MG63 (cell line): ENCODE results near the gene THRB. TPM values are rescaled to one million over a fixed set of nuclear protein-coding genes. Genes with fewer than 3 reads are reported as not detected.
A peak's percentile ranks its signal among the peaks of the same experiment; 100 is the strongest.

ENCODE experiments used
- DNase-seq: peaks from one replicate; pipeline ENCODE4 v3.0.0-alpha.2; 2020
- H3K27me3 ChIP-seq: fragments of 250-450 bp; sonication (Bioruptor Pico); 2 replicates; pipeline ENCODE4 v1.5.1; 2020; ENCODE audit warnings: mild to moderate bottlenecking, moderate library complexity
- H3K36me3 ChIP-seq: fragments of 250-450 bp; sonication (Bioruptor Pico); 2 replicates; pipeline ENCODE4 v1.5.1; 2020; ENCODE audit warnings: mild to moderate bottlenecking, moderate library complexity
- H3K4me3 ChIP-seq: fragments of 250-450 bp; sonication (Bioruptor Pico); 2 replicates; pipeline ENCODE4 v1.5.1; 2020; ENCODE audit warnings: mild to moderate bottlenecking, moderate library complexity
- H3K9me3 ChIP-seq: fragments of 250-450 bp; sonication (Bioruptor Pico); 2 replicates; pipeline ENCODE4 v1.5.1; 2020; ENCODE audit warnings: mild to moderate bottlenecking, moderate library complexity
- total RNA-seq: library from RNA; depleted of rRNA; stranded (reverse); fragments of >200 nt; shearing (Covaris generic); gene quantifications from 2 replicates; pipeline ENCODE4 v1.2.3, GENCODE V29; 2014; ENCODE audit warnings: low replicate concordance

THRB gene
- total RNA-seq, 1 experiment from 2014 or later = not detected

GRCh38 chr3:24272875-24273274 lies 221.8 kb downstream of the THRB start:
- DNase-seq = no peak
- no peaks in the 10 kb centered on the region for H3K9me3 ChIP-seq

GRCh38 chr3:24272408-24272807 lies 222.2 kb downstream of the THRB start:
- Histone ChIP-seq H3K36me3 (no peaks in the 10 kb centered on the region), H3K4me3 (no peak overlapping the region), H3K9me3 (no peaks in the 10 kb centered on the region), H3K27me3 (no peaks in the 10 kb centered on the region)
- no peak for DNase-seq

More at GRCh38 chr3:24272875-24273274, 221.8 kb downstream of the THRB start:
- H3K4me3 ChIP-seq = no peak overlapping the region
- no peaks in the 10 kb centered on the region for H3K36me3 ChIP-seq
- H3K27me3 ChIP-seq = no peaks in the 10 kb centered on the region

DNA sequence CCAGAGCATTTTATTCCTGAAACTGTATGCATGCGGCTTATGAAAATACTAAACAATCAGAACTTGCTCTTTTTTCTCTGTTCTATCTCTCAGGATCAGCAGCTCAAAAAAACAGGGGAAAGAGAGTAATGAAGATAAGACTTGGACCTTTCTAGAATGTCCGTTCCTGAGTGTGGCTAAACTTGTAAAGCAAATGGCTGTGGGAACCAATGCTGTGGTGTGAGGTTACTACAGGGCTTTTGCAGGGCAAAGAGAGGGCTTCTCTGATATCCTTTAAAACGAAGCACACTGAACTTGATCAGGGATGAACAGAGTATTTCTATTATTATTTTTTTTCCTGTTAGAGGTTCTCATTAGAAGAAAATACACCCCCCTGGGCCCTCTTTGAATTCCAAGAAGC lies 223.4 kb downstream of the THRB start:
- no peak for DNase-seq
- Histone ChIP-seq H3K9me3 (no peaks in the 10 kb centered on the region), H3K36me3 (no peaks in the 10 kb centered on the region), H3K27me3 (no peaks in the 10 kb centered on the region), H3K4me3 (no peak overlapping the region)

- no peaks in the 10 kb centered on the region for H3K36me3 ChIP-seq
- H3K9me3 ChIP-seq = no peaks in the 10 kb centered on the region
- DNase-seq = no peak
- H3K27me3 ChIP-seq = no peaks in the 10 kb centered on the region
- H3K4me3 ChIP-seq = no peak overlapping the region
Measured at GRCh38 chr3:24270744-24271143, 223.9 kb downstream of the THRB start.

DNA sequence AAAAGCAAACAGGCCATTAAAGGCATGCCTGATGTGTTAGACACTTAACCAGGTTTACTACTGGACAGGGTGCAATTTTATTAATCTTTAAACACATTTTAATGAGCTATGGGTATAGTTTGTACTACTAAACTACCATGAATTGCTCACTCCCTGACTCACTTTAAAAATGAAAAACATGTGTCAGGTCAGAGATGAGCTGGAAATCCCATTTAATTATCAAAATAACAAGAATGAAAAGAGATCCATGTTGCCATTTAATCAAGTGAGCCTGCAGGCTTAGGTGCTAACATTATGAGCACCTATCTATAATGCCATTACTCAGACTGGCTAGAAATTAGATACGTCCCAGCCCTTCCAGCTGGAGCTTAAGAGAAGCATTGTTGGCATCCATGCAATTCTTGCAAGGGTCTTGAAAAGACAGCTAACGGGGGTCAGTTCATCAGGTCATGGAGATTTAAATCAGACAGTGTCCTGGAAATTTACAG lies 224.4 kb downstream of the THRB start:
- Histone ChIP-seq H3K36me3 (no peaks in the 10 kb centered on the region), H3K4me3 (no peak overlapping the region), H3K9me3 (no peaks in the 10 kb centered on the region), H3K27me3 (no peaks in the 10 kb centered on the region)
- DNase-seq = no peak

DNA sequence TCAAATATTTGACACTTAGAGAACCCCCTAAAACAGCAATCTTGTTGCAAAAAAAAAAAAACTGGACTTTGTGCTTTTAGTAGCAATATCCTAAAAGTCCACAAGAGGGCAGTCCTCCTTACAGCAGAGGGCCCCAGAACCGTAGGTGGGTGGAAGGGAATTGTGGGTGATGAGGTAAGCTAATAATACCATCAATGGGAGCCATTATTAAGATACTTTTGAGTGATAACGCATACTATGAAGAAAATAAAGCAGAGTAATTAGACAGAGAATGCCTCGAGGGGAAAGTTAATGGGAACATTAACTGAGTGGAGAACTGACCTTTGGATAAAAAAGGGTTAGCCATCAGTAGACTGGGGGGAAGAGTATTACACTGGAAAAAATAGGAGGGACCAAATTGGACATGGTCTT lies 229.9 kb downstream of the THRB start:
- no peaks in the 10 kb centered on the region for H3K9me3 ChIP-seq
- H3K36me3 ChIP-seq = no peaks in the 10 kb centered on the region
- no peak overlapping the region for H3K4me3 ChIP-seq
- H3K27me3 ChIP-seq = no peaks in the 10 kb centered on the region
- DNase-seq = no peak

DNA sequence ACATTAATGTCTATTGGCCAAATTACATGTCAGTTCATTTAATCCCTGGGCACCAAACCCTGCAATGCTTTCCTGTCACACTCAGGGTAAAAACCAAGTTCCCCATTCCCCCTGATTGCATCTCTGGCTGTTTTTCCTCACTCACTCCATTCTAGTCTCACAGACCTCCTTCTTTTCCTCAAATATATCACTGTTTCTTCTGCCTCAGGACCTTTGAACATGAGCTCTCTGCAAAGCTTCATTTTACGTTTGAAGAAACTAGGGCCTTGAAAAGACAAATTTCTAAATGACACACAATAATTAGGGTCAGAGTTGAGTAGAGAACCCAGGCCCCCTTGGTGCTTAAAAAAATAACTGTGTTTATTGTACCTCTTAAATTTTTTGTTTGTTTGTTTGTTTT lies 230.6 kb downstream of the THRB start:
- Histone ChIP-seq H3K9me3 (no peaks in the 10 kb centered on the region), H3K4me3 (no peak overlapping the region), H3K27me3 (no peaks in the 10 kb centered on the region), H3K36me3 (no peaks in the 10 kb centered on the region)
- no peak for DNase-seq

DNA sequence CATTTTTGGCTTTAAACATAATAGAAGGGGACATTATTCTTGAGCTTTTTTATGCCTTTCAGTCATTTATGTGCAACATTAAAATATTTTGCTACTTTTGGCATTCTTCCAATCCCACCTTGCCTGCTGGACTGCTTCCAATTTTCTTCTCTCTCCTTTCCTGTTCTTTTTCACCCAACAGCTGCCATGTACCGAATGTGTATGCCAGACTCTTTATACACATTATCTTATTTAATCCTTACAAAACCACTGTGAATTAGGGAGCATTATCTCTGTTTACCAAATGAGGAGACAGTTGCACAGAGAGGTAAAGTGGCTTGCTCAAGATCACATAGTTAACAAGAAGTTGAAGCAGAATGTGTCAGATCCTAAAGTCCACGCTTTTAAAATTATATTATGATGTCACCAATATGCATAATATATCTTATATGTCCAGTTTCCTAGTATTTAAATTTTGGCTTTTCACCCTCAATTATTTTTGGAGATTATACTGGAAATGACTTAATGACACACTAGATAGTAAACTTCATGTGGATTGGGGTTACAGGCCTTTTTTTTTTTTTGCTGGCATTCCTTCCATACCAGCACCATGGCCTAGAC lies 231.5 kb downstream of the THRB start:
- H3K9me3 ChIP-seq = no peaks in the 10 kb centered on the region
- H3K4me3 ChIP-seq = no peak overlapping the region
- H3K27me3 ChIP-seq = no peaks in the 10 kb centered on the region
- no peaks in the 10 kb centered on the region for H3K36me3 ChIP-seq
- DNase-seq = no peak

DNA sequence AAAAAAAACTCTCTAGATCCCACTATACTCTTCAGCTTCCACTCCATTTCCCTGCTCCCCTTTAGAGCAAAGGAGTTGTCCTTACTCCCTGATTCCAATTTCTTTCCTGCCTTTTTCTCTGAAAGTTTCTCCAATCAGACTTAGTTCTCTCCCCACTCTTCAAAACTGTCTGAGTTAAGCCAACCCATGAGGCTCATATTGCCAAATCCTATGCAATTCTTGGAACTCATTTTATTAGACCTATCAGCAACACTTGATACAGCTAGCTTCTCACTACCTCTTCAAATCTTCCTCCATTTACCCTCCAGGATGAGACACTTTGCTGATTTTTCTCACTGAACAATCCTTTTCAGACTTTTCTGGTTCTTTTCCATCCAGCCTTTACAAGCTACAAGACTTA lies 233.1 kb downstream of the THRB start:
- Histone ChIP-seq H3K9me3 (no peaks in the 10 kb centered on the region), H3K4me3 (no peak overlapping the region), H3K27me3 (no peaks in the 10 kb centered on the region), H3K36me3 (no peaks in the 10 kb centered on the region)
- no peak for DNase-seq

DNA sequence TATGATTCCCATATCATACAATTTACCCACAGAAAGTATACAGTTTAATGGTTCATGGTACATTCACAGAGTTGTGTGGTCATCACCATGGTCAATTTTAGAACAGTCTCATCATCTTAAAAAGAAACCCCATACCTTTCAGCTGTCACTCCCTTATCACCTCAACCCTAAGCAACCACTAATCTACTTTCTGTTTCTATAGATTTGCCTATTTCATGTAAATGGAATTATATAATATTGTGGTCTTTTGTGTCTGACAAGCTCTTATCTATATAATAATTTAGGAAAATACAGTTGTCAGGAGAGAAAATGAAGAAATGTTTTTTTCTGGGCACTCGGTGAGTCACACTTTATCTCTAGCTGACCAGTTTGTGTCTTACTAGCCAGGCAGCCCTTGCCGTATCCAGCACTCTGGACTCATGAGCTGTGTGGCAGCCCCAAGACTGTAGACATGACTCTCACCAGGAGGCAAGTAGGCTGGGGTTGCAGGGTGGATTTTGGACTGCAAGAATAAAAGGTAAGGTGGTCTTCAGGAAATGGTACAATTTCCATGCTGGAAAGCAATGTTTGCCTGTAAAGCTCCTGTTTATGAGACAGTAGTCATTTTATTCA lies 234.6 kb downstream of the THRB start:
- H3K9me3 ChIP-seq = no peaks in the 10 kb centered on the region
- H3K27me3 ChIP-seq = no peaks in the 10 kb centered on the region
- peak; percentile 17 for DNase-seq
- no peaks in the 10 kb centered on the region for H3K36me3 ChIP-seq
- no peak overlapping the region for H3K4me3 ChIP-seq

GRCh38 chr3:24258727-24259600 lies 235.7 kb downstream of the THRB start:
- Histone ChIP-seq H3K4me3 (no peak overlapping the region), H3K27me3 (no peaks in the 10 kb centered on the region), H3K36me3 (no peaks in the 10 kb centered on the region), H3K9me3 (no peaks in the 10 kb centered on the region)
- DNase-seq = no peak

DNA sequence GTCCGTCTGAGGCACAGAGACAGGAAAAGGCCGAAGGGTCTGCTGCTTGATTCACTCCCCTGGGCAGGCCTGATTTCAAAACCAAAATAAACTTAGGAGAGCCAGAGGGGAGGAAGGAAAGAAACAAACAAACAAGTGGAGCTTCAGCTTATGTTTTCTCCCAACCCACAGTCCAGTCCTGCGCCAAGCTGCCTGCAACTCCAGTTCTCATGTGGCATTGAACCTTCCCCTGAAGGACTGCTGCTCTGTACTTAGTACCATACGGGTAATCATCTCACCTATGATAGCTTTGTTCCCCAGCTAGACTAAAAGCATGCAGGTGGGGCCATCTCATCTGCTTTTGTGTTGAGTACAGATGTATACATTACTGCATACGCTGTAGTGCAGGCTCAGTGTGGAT lies 236.4 kb downstream of the THRB start:
- no peaks in the 10 kb centered on the region for H3K27me3 ChIP-seq
- no peak for DNase-seq
- H3K36me3 ChIP-seq = no peaks in the 10 kb centered on the region

GRCh38 chr3:24255414-24255813 lies 239.2 kb downstream of the THRB start:
- H3K9me3 ChIP-seq = no peaks in the 10 kb centered on the region
- H3K4me3 ChIP-seq = no peak overlapping the region
- H3K27me3 ChIP-seq = no peaks in the 10 kb centered on the region
- H3K36me3 ChIP-seq = no peaks in the 10 kb centered on the region
- no peak for DNase-seq

More for the DNA sequence above, 236.4 kb downstream of the THRB start:
- Histone ChIP-seq H3K9me3 (no peaks in the 10 kb centered on the region), H3K4me3 (no peak overlapping the region)

DNA sequence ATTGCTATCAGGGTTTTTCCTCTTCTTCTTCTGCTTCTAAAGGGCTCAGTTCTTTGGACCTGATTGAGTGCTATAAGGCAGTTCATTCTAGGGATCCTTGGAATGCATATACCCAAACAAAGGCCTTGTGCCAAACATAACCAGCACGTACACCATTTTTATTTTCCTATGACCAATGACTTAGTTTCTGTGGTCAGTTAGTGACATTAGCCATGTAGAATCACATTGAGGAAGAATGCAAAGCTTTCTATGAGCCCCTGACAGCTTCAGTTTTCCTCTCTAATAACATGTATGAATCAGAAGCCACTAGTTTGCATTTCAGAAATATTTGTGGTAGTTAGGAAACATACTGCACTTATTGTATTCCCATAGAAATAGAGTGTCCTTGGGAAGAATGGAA lies 240.0 kb downstream of the THRB start:
- Histone ChIP-seq H3K9me3 (no peaks in the 10 kb centered on the region), H3K36me3 (no peaks in the 10 kb centered on the region), H3K4me3 (no peak overlapping the region), H3K27me3 (no peaks in the 10 kb centered on the region)
- no peak for DNase-seq

DNA sequence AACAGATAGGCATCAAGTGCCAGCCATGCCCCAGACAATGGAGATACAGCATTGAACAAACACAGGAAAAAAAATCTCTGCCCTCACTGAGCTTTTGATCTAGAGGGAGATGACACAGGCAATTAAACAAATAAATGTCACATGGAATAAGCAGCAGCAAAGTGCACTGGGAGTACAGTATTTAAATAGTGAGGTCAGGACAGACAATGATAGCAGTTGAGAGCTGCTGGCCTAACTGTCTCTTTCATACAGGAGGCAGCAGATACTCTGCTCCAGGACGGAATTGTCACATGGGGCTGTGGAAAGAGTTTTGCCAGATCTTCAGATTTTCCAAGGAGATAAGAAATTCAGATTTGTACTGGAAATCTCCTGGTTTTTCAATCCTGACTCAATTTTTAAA lies 241.3 kb downstream of the THRB start:
- Histone ChIP-seq H3K4me3 (no peak overlapping the region), H3K9me3 (no peaks in the 10 kb centered on the region), H3K27me3 (no peaks in the 10 kb centered on the region), H3K36me3 (no peaks in the 10 kb centered on the region)
- no peak for DNase-seq

DNA sequence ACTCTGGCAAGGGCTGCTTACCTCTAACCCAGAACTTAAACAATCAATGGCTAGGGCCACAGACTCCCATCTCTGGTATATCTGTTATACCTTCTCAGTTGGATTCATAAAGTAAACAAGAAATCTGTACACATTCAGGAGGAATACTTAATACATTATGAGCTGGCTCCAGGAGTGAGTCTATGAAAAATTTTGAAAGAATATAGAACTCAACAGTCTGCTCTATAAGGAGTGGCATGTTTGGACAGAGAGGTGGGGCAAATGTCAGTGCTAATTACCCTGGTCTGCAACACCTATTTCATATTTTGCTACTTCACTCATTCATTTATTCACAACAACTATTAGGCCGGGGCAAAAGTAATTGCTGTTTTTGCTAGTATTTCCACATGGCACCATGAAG lies 245.1 kb downstream of the THRB start:
- Histone ChIP-seq H3K4me3 (no peak overlapping the region), H3K36me3 (no peaks in the 10 kb centered on the region), H3K27me3 (no peaks in the 10 kb centered on the region), H3K9me3 (no peaks in the 10 kb centered on the region)
- DNase-seq = no peak

GRCh38 chr3:24245056-24245455 lies 249.6 kb downstream of the THRB start:
- Histone ChIP-seq H3K9me3 (no peaks in the 10 kb centered on the region), H3K27me3 (no peaks in the 10 kb centered on the region), H3K36me3 (no peaks in the 10 kb centered on the region), H3K4me3 (no peak overlapping the region)
- no peak for DNase-seq
